SU-DHL-6 (cell line): Measurements from ENCODE around the gene SEMA5A.

Experiments used
- H2AFZ ChIP-seq: fragments of 200-600 bp; sonication (generic); 2 replicates; pipeline ENCODE4 v1.6.1; 2014; ENCODE audit warnings: low read depth, mild to moderate bottlenecking, moderate library complexity, mixed read lengths, antibody characterized with exemption, low read length; ENCODE audit not compliant: severe bottlenecking
- H3F3A ChIP-seq: fragments of 200-600 bp; shearing (Covaris generic); 2 replicates; pipeline ENCODE4 v1.6.0; 2016; ENCODE audit warnings: antibody characterized with exemption, mild to moderate bottlenecking; ENCODE audit not compliant: insufficient read depth
- H3K27ac ChIP-seq: fragments of 200-600 bp; sonication (generic); 2 replicates; pipeline ENCODE4 v1.5.1; 2016; ENCODE audit warnings: low read depth, mild to moderate bottlenecking, low read length, moderate library complexity, mixed read lengths
- H3K27me3 ChIP-seq: fragments of 200-600 bp; sonication (generic), shearing (Covaris generic); 2 replicates; pipeline ENCODE4 v1.6.0; 2014; ENCODE audit warnings: mild to moderate bottlenecking, low read length
- H3K36me3 ChIP-seq: fragments of 200-600 bp; sonication (generic); 2 replicates; pipeline ENCODE4 v1.6.1; 2014; ENCODE audit warnings: mild to moderate bottlenecking, low read length, mixed read lengths
- H3K4me2 ChIP-seq: fragments of 300-600, 200-600 bp; shearing (Covaris generic), sonication (generic); 2 replicates; pipeline ENCODE4 v1.6.0; 2014; ENCODE audit warnings: low read length, low read depth, mild to moderate bottlenecking; ENCODE audit not compliant: poor library complexity, severe bottlenecking
- H3K4me3 ChIP-seq: fragments of 200-600 bp; sonication (generic); 2 replicates; pipeline ENCODE4 v1.5.1; 2014; ENCODE audit warnings: antibody characterized with exemption, low read length, mild to moderate bottlenecking, mixed read lengths; ENCODE audit not compliant: insufficient read depth, poor library complexity, severe bottlenecking
- H3K79me2 ChIP-seq: fragments of 200-600 bp; sonication (generic); 2 replicates; pipeline ENCODE4 v1.6.1; 2014; ENCODE audit warnings: mild to moderate bottlenecking, low read length, moderate library complexity; ENCODE audit not compliant: insufficient read depth
- H3K9ac ChIP-seq: fragments of 200-600 bp; sonication (generic); 2 replicates; pipeline ENCODE4 v1.7.0; 2014; ENCODE audit warnings: mild to moderate bottlenecking, low read length
- H3K9me2 ChIP-seq: fragments of 200-600 bp; sonication (generic); replicated peaks from 2 replicates; pipeline ENCODE4 v1.6.1; 2014; ENCODE audit warnings: low read length; ENCODE audit not compliant: insufficient read depth
- H3K9me3 ChIP-seq: fragments of 200-600 bp; sonication (generic); 2 replicates; pipeline ENCODE4 v1.6.1; 2014; ENCODE audit warnings: low read length, mixed read lengths; ENCODE audit not compliant: insufficient read depth
- H4K20me1 ChIP-seq: fragments of 200-600 bp; sonication (generic); 2 replicates; pipeline ENCODE4 v1.6.1; 2014; ENCODE audit warnings: low read depth, mild to moderate bottlenecking, antibody characterized with exemption, low read length, moderate library complexity, mixed read lengths
- EZH2phosphoT487 ChIP-seq: fragments of 200-600 bp; sonication (generic), shearing (Covaris generic); conservative IDR thresholded peaks from 2 replicates; pipeline ENCODE4 v1.6.1; 2018; ENCODE audit warnings: mild to moderate bottlenecking, antibody characterized with exemption, low read length, moderate library complexity, mixed read lengths
- TF ChIP-seq, protein P1 (sequence below): fragments of 200-600 bp; sonication (generic); IDR thresholded peaks from one replicate; pipeline ENCODE4 v1.5.1; 2017; ENCODE audit warnings: antibody characterized with exemption, mild to moderate bottlenecking, low read length, moderate library complexity; ENCODE audit not compliant: insufficient read depth, poor library complexity, severe bottlenecking

The SEMA5A gene

GRCh38 chr5:9415566-9415965, 130.3 kb downstream of the SEMA5A start:
- no peaks in the 10 kb centered on the region for H3K9me3 ChIP-seq
- H3K36me3 ChIP-seq: no peaks in the 10 kb centered on the region
- no peaks in the 10 kb centered on the region for H3K9me2 ChIP-seq
- H3K4me3 ChIP-seq: no peak overlapping the region
- H3K27ac ChIP-seq: no peak overlapping the region
- H4K20me1 ChIP-seq: no peaks in the 10 kb centered on the region
- H3K27me3 ChIP-seq: no peaks in the 10 kb centered on the region
- H3K9ac ChIP-seq: no peak overlapping the region
- no peaks in the 10 kb centered on the region for H3F3A ChIP-seq
- TF ChIP-seq EZH2phosphoT487: no peak
- TF ChIP-seq, protein P1, sequence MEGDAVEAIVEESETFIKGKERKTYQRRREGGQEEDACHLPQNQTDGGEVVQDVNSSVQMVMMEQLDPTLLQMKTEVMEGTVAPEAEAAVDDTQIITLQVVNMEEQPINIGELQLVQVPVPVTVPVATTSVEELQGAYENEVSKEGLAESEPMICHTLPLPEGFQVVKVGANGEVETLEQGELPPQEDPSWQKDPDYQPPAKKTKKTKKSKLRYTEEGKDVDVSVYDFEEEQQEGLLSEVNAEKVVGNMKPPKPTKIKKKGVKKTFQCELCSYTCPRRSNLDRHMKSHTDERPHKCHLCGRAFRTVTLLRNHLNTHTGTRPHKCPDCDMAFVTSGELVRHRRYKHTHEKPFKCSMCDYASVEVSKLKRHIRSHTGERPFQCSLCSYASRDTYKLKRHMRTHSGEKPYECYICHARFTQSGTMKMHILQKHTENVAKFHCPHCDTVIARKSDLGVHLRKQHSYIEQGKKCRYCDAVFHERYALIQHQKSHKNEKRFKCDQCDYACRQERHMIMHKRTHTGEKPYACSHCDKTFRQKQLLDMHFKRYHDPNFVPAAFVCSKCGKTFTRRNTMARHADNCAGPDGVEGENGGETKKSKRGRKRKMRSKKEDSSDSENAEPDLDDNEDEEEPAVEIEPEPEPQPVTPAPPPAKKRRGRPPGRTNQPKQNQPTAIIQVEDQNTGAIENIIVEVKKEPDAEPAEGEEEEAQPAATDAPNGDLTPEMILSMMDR: no peak
- no peak overlapping the region for H3K4me2 ChIP-seq
- H2AFZ ChIP-seq: no peak overlapping the region
- no peaks in the 10 kb centered on the region for H3K79me2 ChIP-seq

DNA sequence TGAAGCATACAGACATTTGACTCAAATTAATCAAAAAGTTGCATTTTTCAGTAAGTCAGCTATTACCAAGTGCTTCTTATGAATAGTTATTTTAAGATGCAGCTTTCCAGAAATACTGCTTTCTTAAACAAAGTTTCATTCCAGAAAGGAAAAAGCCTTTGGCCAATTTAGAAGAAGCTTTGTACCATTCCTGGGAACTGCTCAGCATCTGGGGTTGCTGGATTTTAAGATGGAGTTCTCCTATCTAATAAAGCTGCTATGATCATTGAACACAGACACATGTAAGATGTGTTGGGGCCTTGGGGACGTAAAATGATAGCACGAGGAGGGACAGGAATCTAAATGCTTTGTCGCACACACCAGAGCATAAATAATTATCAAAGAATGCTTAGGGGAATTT, 130.8 kb downstream of the SEMA5A start:
- H3K9me3 ChIP-seq: no peaks in the 10 kb centered on the region
- H3K27ac ChIP-seq: no peak overlapping the region
- no peaks in the 10 kb centered on the region for H3K27me3 ChIP-seq
- no peaks in the 10 kb centered on the region for H3K9me2 ChIP-seq
- H3K4me2 ChIP-seq: no peak overlapping the region
- H4K20me1 ChIP-seq: no peaks in the 10 kb centered on the region
- TF ChIP-seq EZH2phosphoT487: no peak
- TF ChIP-seq, protein P1: no peak
- no peaks in the 10 kb centered on the region for H3K79me2 ChIP-seq
- H3K4me3 ChIP-seq: no peak overlapping the region
- H3F3A ChIP-seq: no peaks in the 10 kb centered on the region
- no peak overlapping the region for H2AFZ ChIP-seq
- no peak overlapping the region for H3K9ac ChIP-seq
- H3K36me3 ChIP-seq: no peaks in the 10 kb centered on the region

DNA sequence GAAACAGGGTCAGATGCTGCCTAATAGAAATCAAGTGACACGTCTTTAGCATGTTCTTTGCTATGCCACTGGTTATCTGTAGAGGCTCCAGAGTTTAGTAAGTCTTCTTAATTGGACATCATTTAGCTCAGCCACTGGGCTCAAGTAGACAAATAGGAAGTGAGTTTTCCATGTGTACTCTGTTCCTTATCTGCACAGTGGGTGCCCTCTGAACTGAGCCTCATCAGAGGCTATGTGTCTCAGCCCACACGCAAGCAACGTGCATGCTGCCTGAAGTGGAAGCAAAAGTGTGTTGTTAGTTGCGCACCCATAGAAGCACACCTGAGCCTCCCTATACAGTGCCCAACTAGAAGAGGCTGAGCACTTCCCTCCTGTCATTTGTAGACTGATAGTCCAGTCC, 134.7 kb downstream of the SEMA5A start:
- Histone ChIP-seq H4K20me1 (no peaks in the 10 kb centered on the region), H3K9me2 (no peaks in the 10 kb centered on the region), H3K4me2 (no peak overlapping the region), H3K27ac (no peak overlapping the region), H3K4me3 (no peak overlapping the region), H2AFZ (no peak overlapping the region), H3K36me3 (no peaks in the 10 kb centered on the region), H3K9me3 (no peaks in the 10 kb centered on the region), H3F3A (no peaks in the 10 kb centered on the region), H3K27me3 (no peaks in the 10 kb centered on the region), H3K9ac (no peak overlapping the region), H3K79me2 (no peaks in the 10 kb centered on the region)
- TF ChIP-seq, protein P1: no peak
- TF ChIP-seq EZH2phosphoT487: no peak
